ENCODE measurements around the gene TMEM88.
"Not testable (repeated sequence)": the region's sequence is repeated elsewhere in the genome, so short reads cannot be mapped to it uniquely, and the experiment has no call there.

Gene TMEM88

DNA sequence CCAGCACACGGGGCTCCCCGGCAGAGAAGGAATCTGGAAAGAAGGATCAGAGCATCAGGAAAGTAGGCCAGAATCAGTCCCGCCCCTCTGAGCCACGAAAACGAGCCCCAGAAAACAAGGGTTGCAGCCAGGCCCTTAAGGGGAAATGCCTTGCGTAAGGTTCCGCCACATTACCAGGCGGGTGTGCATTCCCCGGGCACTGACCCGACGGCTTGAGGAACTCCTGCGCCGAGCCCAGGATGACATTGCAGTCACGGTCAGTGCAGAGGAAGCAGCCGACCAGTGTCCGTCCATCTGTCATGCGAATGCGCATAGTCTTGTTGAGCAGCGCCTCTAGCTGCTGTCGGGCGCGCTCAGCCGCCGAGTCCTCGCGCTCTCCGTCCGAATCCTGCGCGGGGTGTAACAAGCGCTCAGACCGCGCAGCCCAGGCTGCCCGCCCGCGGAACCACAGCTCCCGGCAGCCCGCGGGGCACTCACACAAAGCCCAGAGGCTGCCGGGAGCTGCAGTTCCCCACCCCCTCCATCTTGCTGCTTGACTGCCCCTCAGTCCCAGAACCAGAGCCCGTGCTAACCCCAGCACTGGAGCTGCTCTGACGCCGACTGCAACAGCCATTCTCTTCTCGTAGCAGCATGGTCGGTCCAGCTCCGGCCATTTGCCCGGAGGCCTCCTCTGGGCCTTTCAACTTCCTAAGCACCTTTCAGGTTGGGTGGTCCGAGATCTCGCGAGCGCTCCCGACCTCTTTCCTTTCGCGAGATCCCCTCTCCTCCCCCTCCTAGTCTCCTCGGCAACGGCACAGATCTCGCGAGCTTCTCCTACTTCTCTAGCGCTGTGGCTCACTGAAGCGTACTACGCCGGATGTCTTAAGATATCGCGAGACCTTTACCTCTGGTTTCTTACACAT is 2.2 kb downstream of the TMEM88 start, which contains the start of gene NAA38:
TSS of gene NAA38 (minus strand) at position 749 of the 902 bp plus-strand sequence. CDS start at position 653, 96 bp downstream.
- DNase-seq = peak; percentile 97 to 98

GRCh38 chr17:7857713-7858521 is 3.1 kb downstream of the TMEM88 start, which contains the start of gene CYB5D1:
TSS of gene CYB5D1 (plus strand) at chr17:7858003. CDS start at chr17:7858135, 132 bp downstream.
- DNase-seq = peak; percentile 92 to 94

DNA sequence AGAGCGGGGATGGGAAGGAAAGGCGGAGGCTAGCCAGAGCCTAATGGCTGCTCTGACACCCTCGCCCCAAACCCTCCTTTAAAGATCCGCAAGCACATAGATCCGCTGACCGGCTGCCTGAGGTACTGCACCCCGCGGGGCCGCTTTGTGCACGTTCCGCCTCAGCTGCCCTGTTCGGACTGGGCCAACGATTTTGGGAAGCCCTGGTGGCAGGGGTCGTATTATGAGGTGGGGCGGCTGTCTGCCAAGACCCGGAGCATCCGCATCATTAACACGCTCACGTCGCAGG is 3.6 kb downstream of the TMEM88 start:
- DNase-seq = peak; percentile 49 to 61

DNA sequence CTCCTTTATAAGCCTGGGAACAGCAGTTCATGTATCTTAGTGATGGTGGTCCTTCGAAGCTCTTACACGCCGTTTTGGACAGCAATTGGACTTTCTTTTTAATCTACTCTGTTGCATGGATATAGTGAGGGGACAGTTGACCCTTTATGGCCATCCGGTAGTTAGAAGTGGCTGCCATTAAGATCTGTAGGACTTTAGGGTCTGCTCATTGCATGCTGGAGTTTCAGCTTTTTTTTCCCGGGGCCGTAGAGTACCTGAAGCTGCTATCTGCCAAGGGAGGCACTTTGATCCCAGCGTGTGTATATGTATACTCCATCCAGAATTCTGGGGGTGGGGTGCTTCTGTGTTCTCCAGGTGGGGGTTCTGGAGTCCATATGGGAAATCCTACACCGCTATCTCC is 4.2 kb downstream of the TMEM88 start:
- no peak for DNase-seq

DNA sequence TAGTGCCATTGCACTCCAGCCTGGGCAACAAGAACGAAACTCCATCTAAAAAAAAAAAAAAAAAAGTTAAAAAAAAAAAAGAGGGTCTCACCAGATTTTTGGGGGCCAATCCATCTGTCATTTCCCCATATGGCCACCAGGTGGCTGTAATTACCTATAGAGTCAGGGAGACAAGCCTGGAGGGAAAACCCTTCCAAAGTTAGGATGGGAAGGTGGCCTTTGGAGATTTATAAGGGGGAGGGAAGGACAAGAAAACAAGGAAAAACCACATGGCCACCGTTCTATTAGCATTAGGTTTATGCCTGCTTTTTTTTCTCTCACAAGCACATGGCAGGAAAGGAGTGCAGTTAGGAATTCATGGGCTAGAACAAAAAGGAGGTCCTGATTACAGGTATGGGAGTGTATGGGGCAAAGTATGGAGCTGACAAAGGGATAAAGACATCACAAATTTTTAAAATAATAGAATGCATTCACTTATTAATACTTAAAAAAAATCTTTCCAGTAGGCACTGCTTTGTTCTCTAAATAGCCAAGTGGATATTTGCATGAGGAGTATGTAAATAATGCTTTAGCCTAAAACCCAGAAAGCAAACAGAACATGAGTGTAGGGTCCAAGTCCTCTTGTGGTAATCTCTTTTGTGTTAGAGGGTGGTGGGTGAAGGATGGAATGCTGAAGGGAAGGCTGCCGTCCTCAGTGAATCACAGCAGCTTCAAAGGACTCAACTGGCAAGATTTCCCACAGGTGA is 8.0 kb downstream of the TMEM88 start:
- DNase-seq = peak; percentile 53 to 70

- DNase-seq = not testable (repeated sequence)
Measured at GRCh38 chr17:7864384-7864783, 9.5 kb downstream of the TMEM88 start.

DNA sequence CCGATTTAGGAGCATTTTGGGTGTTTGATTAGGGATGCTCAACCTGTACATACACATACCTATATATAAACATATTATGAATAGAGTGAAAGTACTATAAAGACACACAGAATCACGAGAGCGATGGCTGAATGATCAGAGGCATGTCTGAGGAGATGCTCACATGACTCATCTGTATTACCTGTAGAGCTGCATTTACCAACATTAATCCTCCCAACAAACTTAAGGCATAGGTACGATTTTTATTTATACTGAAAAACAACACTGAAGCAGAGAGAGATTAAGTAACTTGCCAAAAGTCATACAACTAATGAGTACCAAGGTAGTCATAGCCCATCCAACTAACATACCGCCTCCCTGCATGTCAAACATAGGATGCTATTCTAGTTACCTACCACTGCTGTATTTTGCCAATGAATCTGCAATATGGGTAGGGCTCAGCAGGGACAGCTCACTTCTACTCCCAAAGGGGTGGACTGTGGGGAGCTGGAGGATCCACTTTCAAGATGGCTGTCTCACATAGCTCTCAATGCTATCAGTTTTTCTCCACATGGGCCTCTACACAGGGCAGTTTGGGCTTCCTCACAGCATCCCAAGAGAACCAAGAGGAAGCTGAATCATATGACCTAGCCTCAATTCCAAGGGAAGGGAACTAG is 10.3 kb downstream of the TMEM88 start:
- no peak for DNase-seq

GRCh38 chr17:7867881-7868329 is 13.0 kb downstream of the TMEM88 start:
- DNase-seq = peak in 1 of 2 donors; percentile 26

DNA sequence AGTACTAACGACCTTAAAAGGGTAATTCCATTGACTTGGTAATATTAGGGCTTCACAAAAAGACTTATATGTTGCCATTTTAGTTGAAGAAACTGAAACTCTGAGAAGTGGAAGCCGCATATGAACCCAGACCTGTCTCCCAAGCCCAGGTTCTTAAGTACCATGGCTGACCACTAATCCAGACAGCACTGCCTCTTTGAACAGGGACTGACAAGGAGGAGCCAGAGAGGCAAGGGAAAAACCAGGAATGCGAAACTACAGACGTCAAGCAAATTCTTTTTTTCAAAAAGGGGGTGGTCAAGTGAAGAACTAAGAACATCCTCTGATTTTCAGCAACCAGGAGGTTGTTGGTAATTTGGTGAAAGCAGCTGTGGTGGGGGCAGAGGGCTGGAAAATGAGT is 18.2 kb downstream of the TMEM88 start:
- no peak for DNase-seq

DNA sequence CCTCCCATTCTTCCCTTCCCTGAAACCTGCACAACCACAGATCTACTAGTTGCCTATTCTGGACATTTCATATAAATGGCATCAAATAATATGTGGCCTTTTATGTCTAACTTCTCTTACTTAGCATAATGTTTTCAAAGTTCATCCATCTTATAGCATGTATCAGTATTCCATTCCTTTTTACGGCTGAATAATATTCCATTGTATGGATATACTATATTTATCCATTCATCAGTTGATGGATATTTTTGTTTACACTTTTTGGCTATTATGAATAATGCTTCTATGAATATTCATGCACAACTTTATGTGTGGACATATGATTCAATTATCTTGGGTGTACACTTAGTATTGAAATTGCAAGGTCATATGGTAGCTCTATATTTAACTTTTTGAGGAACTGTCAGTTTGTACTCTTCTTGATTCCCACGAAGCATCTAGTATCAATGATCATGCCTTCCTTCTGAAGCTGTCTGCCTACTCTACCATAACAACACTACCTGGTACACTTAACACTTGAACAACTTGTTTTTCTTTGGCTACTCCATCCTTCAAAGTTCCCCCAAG is 21.0 kb downstream of the TMEM88 start:
- no peak for DNase-seq

DNA sequence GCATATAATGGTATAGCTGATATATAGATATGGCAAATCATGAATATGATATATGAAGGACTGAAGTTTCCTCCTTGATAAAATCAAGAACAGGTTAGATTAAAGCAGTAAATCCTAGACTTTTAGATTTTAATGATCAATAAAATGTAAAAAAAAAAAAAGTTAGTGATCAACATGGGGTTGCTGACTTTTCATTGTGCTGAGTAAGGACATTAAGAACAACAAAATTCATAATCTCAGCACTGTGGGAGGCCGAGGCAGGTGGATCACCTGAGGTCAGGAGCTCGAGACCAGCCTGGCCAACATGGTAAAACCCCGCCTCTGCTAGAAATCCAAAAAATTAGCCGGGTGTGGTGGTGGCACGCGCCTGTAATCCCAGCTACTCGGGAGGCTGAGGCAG is 23.4 kb downstream of the TMEM88 start:
- no peak for DNase-seq

DNA sequence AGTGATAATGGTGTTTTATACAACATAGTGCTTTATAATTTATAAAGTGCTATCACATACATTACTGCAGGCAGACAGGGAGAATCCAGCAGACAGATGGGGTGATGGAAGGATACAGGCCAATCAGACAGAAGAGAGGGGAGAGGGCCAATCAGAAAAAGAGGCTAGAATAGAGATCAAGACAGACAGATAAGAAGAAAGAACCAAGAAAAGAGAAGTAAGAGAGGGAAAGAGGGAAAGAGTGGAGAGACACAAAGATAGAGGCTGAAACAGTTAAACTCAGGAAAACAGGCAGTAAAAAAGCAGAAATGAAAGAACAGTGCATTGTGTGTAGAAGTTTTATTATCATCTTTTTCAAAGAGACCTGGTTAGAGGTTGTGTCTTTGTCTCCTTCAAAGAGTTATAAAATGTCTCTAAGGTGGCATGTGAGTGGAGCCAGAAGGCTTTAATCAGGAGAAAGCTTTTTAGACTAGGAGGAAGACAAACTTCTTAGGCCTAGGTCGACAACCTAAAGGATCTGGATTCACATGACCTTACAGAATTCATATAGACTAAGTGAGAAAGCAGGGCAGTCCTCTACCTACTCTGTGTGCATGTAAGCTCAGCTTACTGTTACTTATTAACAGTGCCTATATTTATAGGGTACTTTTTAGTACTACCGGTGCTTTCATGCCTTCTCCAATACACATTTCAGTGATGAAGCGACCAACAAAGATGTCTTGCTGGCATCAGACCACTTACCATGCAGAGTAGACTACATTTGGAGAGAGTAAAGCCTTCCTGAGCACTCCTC is 25.4 kb downstream of the TMEM88 start:
- no peak for DNase-seq

DNA sequence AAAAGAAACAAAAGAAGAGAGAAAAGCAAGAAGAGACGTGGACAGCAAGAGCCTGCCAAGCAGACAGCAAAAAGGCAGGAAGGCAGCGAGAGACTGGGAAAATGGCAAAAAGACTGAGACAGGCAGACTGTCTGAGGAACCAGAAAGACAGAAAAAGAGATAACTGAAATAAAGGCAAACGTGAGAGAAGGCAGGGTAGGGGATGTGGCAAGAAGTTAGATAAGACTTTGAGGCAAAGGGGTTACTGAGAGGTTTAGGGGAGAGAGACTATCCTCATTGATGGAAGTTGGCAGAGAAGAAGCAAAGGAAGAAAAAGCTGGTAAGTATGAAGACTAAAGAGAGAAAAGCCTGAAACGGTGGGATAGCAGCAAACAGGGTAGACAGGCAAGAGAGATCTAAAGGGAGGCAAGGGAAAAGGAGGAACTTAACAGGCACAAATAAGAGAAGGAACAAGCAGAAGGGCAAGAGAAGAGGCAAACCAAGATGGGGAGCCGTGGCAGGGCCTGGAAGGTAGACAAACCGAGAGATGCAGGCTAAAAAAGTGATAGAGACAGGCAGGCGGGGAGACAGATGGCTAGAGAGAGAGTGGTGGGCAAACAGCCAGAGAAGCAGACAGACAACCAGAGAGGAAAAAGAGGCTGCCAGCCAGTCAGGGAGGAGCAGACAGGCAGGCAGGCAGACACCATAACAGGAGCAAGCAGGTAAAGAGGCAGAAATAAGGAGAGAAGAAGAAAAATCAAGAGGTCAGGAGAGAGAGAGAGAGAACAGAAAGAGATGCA is 26.6 kb downstream of the TMEM88 start:
- no peak for DNase-seq

DNA sequence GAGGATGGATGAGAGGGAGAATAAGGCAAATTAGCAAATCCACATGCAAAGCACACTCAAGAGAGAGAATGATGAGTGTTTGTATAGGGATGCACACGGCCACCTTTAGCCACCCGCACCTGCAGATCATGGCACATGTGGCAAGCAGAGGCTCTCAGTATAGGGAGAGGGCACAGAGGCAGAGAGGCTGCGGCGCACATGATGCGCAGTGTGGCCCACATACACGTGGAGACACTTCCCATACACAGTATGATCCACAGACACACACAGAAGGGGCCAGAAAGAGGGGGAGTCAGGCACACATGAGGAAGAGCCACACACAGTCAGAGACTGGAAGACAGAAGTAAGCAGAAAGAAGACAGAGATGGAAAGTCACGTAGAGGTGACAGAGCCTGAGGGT is 27.2 kb downstream of the TMEM88 start:
- no peak for DNase-seq

GRCh38 chr17:7882629-7883028 is 27.8 kb downstream of the TMEM88 start:
- no peak for DNase-seq

- peak; percentile 56 to 72 for DNase-seq
Measured at GRCh38 chr17:7883781-7884386, 29.0 kb downstream of the TMEM88 start.

DNA sequence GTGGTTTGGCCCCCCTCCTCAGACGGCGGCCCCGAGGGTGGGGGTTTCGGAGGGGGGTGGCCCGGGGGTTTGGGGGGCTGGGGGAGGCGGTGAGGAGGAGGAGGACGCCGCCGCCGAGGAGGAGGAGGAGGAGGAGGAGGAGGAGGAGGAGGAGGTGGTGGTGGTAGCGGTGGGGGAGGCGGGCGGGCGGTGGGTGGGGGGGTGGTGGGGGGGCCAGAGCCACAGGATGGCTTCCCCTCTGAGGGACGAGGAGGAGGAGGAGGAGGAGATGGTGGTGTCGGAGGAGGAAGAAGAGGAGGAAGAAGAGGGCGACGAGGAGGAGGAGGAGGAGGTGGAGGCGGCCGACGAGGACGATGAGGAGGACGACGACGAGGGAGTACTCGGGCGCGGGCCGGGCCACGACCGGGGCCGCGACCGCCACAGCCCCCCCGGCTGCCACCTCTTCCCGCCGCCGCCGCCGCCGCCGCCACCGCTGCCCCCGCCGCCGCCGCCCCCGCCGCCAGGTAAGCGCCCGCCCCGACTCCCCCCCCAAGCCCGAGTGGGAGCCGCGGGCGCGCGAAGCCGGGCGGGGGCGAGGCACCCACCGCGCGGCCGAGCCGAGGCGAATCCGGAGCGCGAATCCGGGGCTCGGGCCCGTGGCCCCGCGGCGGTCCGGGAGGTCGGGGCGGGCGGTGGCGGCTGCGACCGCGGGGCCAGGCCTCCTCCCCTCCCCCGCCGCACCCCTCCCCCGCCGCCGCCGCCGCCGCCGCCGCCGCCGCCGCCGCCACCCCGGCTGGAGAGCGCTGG is 29.9 kb downstream of the TMEM88 start:
- DNase-seq = peak; percentile 45 to 50

DNA sequence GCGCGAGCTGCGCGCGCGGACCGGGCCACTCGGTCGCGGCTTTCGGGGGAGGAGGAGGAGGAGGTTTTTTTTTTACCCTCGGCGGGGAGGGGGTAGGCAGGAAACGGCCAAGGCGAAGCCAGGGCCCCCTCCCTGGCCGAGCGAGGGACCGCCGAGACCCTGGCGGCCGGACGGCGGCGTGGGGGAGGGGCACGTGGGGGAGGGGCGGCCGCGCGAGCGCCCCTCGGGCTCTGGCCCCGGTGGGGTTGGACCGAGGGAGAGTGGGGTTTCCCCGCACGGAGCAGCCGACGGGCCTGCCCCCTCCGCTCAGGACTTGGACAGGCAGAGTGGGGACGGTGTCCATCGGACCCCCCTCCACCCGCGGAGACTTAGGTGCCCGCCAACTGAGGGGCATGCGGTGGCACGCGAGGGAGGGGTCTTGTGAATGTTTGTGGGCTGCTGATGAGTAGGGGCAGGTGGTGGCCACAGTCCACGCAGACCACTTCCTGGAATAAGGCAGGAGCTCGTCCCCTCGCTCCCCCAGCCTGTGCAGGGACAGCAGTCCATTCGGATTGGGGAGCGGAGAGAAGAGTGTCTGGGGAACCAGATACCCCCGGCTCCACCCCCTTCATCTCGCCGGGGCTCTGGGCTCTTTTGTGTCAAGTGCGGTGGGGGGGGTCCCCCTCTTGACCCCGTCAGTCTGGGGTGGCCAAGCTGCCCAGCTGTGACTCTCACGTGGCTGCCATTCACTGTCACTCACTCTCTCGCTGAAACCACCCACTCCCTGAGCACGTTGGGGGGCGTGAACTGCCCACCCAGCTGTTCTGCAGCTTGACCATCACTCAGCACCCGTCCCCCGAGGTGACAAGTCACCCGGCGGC is 30.7 kb downstream of the TMEM88 start:
- DNase-seq = peak; percentile 54 to 61
